ENCODE data around the gene YAP1. TPM values are rescaled to one million over a fixed set of nuclear protein-coding genes. Genes with fewer than 3 reads are reported as not detected.
A peak's percentile ranks its signal among the peaks of the same experiment; 100 is the strongest.
"Not testable (repeated sequence)": the region's sequence is repeated elsewhere in the genome, so short reads cannot be mapped to it uniquely, and the experiment has no call there.

Gene YAP1
- total RNA-seq, 1 donor from 2014 or later = 11.0 TPM

DNA sequence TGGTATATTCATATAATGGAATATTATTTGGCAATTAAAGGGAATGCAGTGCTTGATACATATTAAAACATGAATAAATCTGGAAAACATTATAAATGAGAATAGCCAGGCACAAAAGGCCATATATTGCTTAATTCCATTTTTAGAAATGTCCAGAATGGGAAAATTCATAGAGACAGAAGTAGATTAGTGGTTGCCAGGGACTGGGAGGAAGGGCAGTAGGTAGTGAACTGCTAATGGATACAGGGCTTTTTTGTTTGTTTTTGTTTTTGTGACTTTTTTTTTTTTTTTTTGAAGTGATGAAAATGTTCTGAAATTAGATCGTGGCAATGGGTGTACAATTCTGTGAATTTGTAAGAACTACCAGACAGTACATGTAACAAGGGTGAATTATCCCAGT lies 86.1 kb downstream of the YAP1 start:
- FAIRE-seq (no peak), DNase-seq (ENCODE audit: low spot score in 2 of 2) (no peak)

DNA sequence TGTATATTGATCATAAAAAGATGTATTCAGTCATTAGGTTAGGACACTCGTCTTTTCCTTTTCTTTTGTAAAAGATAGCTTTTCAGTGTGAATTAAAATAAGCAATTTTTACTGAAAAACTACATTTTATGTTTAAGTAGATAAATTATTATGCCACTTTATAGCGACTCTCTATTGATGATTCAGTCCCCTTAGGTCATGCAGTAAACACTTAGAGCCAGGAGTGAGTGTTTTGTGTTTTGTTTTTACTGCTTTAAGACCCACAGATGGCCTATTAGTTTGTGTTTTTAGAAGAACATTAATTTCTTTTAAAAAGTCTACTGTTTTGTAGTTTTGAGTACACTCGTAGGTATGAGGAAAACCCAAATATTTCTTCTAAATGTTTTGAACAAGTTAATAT lies 86.6 kb downstream of the YAP1 start:
- FAIRE-seq (no peak), DNase-seq (ENCODE audit: low spot score in 2 of 2) (no peak)

DNA sequence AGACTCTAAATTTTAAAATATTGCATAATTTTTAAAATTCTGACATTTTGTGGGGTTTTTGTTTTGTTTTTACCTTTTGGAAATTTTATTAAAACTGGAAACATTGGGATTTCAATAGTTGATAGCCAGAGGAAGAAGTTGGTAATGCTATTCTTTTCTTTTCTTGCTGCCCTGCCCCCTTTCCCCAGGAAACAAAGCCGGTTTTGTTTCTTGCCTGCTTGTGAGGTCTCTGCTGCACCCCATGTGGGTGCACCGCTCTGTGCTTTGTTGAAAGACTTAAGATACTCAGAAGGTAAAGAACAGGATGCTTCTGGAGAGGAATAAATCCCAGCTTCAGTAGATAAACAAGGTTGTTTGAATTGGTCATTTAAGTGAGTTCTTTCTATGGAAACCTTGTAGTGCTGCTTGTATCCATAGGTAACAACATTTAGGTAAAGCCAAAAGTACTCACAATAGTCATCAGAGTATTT lies 87.5 kb downstream of the YAP1 start:
- DNase-seq (ENCODE audit: low spot score in 2 of 2) (no peak), FAIRE-seq (no peak)

DNA sequence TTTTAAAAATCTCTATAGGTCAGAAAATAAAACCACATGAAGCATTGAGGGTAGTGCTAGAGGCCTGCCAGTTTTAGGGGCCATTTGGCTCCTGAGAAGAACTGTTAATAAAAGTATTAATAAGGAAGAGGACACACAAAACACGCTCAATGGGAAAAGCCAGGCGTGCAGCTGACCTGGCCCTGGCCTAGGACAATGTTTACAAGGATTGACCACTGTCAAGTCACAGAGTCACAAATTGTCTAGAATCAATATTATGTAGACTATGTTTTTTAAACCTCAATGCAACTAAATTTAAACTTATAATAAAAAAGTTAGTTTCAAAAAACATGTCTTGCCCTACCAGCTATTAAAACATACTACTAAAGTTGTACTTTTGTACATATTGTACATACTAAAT lies 89.4 kb downstream of the YAP1 start:
- FAIRE-seq (peak; percentile 21), DNase-seq (ENCODE audit: low spot score in 2 of 2) (no peak)

DNA sequence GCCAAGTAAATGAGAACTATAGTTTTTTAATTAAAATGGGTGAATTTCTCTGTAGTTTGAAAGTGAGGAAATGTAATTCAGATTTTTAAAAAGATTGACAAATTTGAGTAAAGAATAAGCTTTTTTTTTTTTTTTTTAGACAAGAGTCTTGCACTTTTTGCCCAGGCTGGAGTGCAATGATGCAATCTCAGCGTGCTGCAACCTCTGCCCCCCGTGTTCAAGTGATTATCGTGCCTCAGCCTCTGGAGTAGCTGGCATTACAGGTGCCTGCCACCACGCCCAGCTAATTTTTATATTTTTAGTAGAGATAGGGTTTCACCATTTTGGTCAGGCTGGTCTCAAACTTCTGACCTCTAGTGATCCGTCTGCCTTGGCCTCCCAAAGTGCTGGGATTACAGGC lies 90.1 kb downstream of the YAP1 start:
- not testable (repeated sequence) for FAIRE-seq; DNase-seq (ENCODE audit: low spot score in 2 of 2)

DNA sequence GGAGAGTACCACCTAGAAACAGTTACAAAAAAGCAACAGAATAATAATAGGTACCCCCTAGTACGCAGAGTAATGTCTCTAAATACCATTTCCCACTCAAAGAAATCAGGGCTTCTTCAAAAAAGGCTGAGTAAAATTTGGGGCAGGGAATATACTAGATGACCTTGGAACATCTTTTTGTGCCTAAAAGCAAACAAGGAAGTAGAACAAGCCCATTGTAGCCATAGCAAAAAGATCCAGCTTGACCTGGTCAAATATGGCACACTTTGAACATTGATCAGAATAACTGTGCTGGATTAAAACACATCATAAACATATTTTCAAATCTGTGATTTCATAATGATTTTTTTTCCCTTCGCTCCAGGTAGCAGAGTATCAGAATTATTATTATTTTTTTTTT lies 91.5 kb downstream of the YAP1 start:
- no peak for FAIRE-seq
- DNase-seq (ENCODE audit: low spot score in 2 of 2) = no peak

DNA sequence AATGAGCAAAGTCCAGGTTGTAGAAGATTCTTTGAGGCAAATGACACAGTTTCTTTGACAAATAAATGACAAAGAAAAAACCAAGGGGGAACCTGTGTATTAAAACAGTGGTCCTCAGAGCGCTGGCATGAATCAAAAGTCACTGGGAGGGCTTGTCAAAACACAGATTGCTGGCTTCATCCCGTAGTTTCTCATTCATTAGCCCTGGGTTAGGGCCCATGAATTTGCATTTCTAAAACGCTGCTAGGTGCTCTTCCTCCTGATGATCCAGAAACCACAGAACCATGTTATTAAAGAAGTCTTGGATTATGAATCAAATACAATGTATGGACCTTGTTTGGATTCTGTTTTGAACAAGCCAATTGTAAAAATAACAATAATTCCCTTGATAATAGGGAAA lies 92.7 kb downstream of the YAP1 start:
- DNase-seq (ENCODE audit: low spot score in 2 of 2) (no peak), FAIRE-seq (no peak)

DNA sequence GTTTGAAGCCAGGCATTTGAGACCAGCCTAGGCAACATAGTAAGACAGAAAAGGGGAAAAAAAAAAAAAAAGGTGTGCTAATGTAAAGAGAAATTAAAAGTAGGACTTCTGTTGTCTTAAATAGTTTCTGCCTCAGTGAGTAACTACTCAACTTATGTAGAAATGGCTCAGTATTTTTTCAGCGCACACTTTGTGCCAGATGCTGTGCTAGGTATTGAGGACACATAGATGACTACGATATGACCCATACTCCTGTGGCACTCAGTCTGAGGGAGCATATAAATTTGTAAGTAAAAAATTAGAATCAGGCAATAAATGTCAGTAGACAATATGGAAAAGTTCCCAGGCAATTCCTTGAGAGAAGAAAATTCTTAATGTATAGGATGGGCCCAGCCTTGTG lies 93.9 kb downstream of the YAP1 start:
- DNase-seq (ENCODE audit: low spot score in 2 of 2) = no peak
- no peak for FAIRE-seq

DNA sequence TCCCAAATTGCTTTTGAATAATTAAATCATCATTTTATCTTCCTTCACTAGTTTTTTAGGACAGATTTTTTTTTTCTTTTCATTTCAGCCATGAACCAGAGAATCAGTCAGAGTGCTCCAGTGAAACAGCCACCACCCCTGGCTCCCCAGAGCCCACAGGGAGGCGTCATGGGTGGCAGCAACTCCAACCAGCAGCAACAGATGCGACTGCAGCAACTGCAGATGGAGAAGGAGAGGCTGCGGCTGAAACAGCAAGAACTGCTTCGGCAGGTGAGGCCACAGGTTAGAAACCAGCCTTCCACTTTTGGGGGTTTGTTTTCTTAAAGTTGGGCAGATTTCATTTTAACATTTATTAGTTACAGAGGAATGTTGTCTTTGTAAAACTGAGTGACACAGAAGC lies 95.6 kb downstream of the YAP1 start:
- FAIRE-seq (no peak), DNase-seq (ENCODE audit: low spot score in 2 of 2) (no peak)

DNA sequence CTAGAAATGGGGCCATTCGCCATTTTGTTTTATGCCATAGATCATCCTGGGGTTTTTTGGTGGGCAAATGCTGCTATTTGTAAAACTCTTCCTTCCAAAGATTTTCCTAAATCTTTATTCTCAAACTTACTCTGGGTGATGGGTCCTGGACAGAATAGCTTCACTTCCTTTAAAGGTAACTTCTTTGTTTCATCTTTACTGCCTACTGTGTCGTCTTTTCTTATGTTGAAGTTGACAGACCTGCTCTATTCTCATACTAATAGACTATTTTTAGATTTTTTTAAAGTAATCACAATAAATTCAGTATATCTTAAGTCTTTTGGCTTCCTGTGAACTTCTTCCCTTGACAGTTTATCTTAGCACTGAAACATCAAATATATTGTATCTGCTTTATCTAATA lies 98.6 kb downstream of the YAP1 start:
- DNase-seq (ENCODE audit: low spot score in 2 of 2) = no peak

DNA sequence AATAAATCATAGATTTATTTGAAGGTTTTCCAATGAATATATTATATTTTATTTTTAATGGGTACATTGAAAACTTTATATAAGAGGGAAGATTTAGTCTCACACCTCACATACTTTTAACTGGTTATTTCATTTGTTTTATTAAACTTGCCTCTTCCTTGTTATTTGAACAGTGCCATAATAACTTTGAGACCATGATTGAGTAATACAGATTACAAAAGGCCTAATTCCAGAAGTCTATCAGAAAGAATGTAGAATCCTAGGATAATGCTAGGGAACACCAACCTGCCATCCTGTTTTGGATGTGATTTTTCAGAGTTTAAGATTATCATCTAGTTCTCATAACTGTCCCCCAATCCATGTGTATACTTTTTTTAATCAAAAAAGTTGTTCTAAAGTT lies 104.4 kb downstream of the YAP1 start:
- no peak for FAIRE-seq
- no peak for DNase-seq (ENCODE audit: low spot score in 2 of 2)

More for the DNA sequence above, 98.6 kb downstream of the YAP1 start:
- no peak for FAIRE-seq

DNA sequence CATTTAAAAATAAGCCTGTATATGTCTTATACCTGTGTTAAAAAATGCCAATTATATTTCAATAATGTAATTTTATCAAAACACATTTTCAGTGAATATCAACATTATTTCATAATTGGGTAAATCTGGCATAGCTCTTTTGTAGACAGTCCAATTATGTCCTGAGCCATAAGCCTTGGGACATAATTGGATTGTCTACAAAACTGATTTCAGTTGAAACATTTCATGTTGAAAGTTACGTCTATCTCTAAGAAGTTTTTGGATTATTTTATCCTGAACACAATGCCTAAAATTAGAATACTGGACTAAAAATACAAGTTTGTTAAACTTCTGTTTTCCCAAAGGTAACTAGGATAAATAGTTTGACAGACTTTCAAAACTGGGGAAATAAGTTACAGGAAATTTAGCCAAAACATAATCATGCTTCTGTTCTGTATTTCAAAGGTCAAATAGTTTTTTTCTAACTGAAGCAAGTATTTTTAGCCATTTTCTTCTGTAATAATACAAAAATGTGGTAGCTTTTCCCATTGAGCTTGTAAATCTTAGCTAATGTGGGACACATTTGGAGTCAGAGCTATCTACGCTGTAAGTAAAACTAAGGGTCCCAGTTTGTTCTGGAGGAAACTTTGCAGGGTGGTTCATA lies 106.3 kb downstream of the YAP1 start:
- no peak for FAIRE-seq

DNA sequence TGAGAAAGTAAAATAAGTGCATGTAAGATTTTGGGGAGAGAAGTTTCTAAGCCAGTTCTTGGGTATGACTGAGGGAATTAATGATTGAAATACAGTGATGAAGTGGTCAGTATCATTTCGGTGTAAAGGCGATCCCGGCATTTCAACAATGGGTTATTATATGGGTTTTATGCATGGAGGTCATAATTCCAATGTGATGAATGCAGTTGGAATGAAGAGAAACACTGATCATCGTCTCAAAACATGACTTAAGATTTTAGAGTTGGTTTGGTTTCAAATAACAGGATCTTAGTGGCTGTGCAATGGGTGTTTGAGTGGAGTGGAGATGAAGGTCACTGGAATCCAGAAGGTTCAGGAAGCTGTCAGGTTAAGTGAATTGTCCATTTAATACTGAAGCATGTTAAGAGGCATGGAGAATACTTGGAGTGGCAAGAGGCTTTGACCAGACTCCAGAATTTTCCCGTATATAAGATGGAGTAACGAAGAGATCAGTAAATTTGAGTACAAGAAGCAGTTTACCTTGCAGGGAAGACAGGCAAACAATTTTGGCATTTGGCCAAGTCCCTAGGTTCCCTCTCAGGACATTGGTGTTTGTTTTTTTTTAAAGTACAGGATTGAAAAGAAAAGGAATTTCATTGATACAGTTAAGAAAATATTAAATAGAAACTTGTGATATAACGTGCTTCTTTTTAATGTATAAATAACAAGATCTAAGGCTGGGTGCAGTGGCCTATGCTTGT lies 110.7 kb downstream of the YAP1 start:
- DNase-seq (ENCODE audit: low spot score in 2 of 2) = no peak
- no peak for FAIRE-seq

More for the DNA sequence above, 106.3 kb downstream of the YAP1 start:
- no peak for DNase-seq (ENCODE audit: low spot score in 2 of 2)

DNA sequence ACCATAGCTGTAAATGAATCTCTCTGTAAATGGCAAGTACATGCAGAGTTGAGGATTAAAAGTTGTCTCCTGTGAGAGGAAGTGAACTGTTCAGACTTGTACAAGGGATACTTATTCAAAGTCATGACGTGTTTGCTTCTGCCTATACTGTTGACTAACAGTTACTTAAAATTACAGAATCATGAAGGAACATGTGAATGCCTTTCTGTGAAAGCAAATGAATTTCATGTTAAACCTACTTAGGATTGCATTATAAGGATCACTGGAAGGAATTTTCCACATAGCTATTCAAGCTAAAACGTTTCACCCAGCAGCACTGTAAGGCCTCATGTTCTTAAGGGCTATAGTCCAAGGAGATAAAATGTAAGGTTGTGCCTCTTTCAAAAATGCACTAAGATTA lies 113.6 kb downstream of the YAP1 start:
- FAIRE-seq = no peak

DNA sequence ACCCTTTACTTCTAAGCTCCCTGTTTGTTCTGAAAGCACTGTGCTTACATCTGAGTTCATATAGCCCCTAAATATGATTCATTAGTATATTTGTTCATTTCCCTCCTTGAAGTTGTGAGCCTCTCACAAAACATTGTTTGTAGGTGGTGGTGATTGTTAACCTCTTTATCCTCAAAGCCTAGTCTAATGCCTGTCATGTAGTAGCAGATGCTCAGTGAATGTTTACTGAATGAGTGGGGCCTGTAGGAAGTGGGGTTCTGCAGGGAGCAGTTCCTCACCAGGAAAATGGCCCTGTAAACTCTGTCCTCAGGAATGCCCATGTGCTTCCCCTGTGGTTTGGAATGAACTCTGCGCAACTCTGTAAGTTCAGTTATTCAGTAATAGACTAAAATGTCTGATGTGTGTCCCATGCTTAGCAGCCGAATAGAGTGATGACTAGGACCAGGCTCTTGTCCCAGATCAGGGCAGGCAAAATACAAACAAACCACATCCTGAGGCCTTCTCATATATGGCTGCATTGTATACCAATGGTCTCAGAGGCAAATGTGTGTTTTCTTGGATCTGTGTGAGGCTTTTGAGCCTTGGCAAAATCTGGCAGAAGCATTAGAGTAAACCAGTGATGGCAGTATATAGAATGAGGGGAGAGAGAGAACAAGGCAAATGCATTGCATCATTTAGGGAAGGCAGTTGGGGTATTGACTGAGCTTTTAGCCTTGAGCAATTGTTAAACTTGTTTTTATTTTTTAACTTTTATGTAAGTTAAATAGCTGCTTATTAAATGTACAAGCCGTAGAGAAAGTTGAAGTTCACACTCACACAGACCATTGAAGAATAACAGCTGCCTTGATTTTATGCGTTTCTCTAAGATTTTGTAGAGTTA lies 115.7 kb downstream of the YAP1 start:
- FAIRE-seq (no peak), DNase-seq (ENCODE audit: low spot score in 2 of 2) (no peak)

More for the DNA sequence above, 113.6 kb downstream of the YAP1 start:
- no peak for DNase-seq (ENCODE audit: low spot score in 2 of 2)

DNA sequence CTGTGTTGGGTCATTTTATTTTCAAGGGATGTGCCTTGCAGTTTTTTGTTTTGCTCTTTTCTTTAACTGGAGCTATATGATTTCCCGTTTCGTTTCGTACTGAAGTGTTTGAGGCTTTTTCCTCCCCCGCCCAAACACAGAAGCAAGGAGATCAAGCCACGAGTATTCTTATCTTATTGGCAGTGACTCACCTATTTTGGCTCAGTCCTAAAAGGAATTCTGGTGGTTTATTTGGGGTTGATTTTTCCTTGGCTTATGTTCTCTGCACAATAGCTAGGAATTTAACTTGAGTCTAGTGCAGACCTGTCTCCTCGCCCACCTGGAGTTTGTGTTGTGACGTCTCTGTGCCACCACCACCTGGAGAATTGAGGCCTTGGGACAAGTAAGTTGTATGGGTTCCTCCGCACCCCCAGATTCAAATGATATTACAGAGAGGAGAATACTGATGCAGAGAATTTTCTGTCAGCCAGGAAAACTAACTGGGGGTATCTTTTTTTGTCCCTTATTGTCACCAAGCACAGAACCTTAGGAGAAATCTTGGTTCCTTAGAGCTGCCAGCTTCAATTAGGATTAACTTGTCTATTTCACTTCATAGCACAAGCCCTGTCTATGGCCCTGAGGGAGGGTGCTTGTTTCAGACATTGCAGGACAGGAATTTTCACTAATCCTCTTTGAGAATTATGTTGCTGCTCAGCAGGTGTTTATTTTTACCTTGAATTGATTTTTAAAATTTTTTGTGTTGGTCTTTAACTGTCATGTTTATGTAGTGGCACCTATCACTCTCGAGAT lies 116.6 kb downstream of the YAP1 start:
- FAIRE-seq = no peak
- DNase-seq (ENCODE audit: low spot score in 2 of 2) = no peak

DNA sequence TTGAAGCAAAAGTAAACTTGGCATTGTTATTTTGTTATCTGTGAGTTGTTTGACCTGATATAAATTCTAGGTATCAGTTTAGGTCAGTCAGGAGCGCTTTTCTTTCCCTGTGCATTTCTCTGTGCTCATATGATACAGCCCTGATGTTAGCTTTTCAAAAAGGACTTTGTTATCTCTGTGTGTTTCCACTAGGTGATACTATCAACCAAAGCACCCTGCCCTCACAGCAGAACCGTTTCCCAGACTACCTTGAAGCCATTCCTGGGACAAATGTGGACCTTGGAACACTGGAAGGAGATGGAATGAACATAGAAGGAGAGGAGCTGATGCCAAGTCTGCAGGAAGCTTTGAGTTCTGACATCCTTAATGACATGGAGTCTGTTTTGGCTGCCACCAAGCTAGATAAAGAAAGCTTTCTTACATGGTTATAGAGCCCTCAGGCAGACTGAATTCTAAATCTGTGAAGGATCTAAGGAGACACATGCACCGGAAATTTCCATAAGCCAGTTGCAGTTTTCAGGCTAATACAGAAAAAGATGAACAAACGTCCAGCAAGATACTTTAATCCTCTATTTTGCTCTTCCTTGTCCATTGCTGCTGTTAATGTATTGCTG lies 119.4 kb downstream of the YAP1 start:
- no peak for FAIRE-seq
- no peak for DNase-seq (ENCODE audit: low spot score in 2 of 2)

DNA sequence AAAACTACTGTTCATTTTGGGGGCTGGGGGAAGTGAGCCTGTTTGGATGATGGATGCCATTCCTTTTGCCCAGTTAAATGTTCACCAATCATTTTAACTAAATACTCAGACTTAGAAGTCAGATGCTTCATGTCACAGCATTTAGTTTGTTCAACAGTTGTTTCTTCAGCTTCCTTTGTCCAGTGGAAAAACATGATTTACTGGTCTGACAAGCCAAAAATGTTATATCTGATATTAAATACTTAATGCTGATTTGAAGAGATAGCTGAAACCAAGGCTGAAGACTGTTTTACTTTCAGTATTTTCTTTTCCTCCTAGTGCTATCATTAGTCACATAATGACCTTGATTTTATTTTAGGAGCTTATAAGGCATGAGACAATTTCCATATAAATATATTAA lies 119.9 kb downstream of the YAP1 start:
- no peak for DNase-seq (ENCODE audit: low spot score in 2 of 2)
- FAIRE-seq = no peak

DNA sequence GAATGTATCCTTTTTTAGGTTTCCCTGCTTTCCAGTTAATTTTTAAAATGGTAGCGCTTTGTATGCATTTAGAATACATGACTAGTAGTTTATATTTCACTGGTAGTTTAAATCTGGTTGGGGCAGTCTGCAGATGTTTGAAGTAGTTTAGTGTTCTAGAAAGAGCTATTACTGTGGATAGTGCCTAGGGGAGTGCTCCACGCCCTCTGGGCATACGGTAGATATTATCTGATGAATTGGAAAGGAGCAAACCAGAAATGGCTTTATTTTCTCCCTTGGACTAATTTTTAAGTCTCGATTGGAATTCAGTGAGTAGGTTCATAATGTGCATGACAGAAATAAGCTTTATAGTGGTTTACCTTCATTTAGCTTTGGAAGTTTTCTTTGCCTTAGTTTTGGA lies 120.7 kb downstream of the YAP1 start:
- DNase-seq (ENCODE audit: low spot score in 2 of 2) = no peak
- FAIRE-seq = no peak

All from frontal cortex (tissue), 4 donors.